ENCODE results near the gene PIGT.

PIGT gene

DNA sequence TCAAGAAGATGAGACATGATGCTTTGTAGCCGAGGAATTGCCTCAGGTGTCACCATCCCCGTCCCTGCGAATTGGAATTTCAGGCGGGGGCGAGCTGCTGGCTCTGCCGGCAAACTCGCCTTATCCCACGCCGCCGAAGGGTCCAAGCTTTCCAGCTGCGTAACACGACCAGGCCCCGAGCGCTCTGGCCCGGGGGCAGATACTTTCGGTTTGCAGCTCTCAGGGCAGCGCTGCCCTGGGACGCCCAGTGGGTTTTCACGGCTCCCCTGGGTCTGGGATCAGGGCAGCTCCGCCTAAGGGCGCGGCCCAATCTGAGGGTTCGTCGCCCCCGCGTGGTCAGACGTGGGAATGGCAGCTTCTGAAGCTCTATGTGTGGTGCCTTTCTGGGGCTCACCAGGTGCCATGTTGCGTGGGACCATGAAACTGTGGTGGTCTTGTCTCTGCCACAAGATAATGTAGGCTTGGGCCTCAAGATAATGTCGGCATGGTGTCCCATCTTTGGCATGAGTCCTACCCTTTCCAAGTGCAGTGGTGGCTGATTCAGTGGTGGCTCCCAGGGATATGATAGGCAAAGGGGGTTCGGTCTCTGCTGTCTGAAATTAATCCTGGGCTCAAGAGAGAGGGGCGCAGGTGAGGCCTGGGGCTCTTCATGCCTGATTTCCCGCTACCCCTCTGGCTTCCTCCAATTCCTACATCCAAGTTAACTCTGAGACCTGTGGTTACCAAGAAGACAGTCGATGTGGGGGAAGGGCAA is 21.0 kb downstream of the PIGT start (continued):
- TF ChIP-seq ZNF791 (tag by site-specific recombination; IDR thresholded peaks at IDR 0.05) = no peak
- TF ChIP-seq, protein P1, sequence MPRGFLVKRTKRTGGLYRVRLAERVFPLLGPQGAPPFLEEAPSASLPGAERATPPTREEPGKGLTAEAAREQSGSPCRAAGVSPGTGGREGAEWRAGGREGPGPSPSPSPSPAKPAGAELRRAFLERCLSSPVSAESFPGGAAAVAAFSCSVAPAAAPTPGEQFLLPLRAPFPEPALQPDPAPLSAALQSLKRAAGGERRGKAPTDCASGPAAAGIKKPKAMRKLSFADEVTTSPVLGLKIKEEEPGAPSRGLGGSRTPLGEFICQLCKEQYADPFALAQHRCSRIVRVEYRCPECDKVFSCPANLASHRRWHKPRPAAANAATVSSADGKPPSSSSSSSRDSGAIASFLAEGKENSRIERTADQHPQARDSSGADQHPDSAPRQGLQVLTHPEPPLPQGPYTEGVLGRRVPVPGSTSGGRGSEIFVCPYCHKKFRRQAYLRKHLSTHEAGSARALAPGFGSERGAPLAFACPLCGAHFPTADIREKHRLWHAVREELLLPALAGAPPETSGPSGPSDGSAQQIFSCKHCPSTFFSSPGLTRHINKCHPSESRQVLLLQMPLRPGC (tag by site-specific recombination; IDR thresholded peaks at IDR 0.05) = peak; percentile 28; the same call in 1 of the 2 replicates
- TF ChIP-seq, protein P2, sequence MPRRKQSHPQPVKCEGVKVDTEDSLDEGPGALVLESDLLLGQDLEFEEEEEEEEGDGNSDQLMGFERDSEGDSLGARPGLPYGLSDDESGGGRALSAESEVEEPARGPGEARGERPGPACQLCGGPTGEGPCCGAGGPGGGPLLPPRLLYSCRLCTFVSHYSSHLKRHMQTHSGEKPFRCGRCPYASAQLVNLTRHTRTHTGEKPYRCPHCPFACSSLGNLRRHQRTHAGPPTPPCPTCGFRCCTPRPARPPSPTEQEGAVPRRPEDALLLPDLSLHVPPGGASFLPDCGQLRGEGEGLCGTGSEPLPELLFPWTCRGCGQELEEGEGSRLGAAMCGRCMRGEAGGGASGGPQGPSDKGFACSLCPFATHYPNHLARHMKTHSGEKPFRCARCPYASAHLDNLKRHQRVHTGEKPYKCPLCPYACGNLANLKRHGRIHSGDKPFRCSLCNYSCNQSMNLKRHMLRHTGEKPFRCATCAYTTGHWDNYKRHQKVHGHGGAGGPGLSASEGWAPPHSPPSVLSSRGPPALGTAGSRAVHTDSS (tag by site-specific recombination; IDR thresholded peaks at IDR 0.05) = no peak
- no peak for TF ChIP-seq ZNF19 (tag by site-specific recombination; IDR thresholded peaks at IDR 0.05; ENCODE audit: low read depth)
- TF ChIP-seq ZNF324 (tag by site-specific recombination; IDR thresholded peaks at IDR 0.05) = 0 out of 2 replicates have a peak, but pooled peaks have one; percentile 34
- peak; percentile 38; the same call in 1 of the 2 replicates for TF ChIP-seq ZNF660 (tag by site-specific recombination; IDR thresholded peaks at IDR 0.05)
- TF ChIP-seq ZBTB7A (tag by site-specific recombination; IDR thresholded peaks at IDR 0.05; ENCODE audit: low read depth) = no peak
- TF ChIP-seq ZFP37 (tag by site-specific recombination; IDR thresholded peaks at IDR 0.05) = peak; percentile 74; the same call in 1 of the 2 replicates
- TF ChIP-seq, protein P3, sequence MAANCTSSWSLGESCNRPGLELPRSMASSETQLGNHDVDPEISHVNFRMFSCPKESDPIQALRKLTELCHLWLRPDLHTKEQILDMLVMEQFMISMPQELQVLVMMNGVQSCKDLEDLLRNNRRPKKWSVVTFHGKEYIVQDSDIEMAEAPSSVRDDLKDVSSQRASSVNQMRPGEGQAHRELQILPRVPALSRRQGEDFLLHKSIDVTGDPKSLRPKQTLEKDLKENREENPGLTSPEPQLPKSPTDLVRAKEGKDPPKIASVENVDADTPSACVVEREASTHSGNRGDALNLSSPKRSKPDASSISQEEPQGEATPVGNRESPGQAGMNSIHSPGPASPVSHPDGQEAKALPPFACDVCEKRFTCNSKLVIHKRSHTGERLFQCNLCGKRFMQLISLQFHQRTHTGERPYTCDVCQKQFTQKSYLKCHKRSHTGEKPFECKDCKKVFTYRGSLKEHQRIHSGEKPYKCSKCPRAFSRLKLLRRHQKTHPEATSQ (tag by site-specific recombination; IDR thresholded peaks at IDR 0.05) = no peak
- no peak for TF ChIP-seq SCRT1 (tag by site-specific recombination; IDR thresholded peaks at IDR 0.05; ENCODE audit: borderline replicate concordance)
- peak; percentile 78 for TF ChIP-seq EGR2 (tag by site-specific recombination; IDR thresholded peaks at IDR 0.05; ENCODE audit: low read depth)
- no peak for TF ChIP-seq FEZF1 (tag by site-specific recombination; IDR thresholded peaks at IDR 0.05)
- no peak for TF ChIP-seq ZNF701 (tag by site-specific recombination; IDR thresholded peaks at IDR 0.05)
- TF ChIP-seq WT1 (tag by site-specific recombination; IDR thresholded peaks at IDR 0.05) = 0 out of 2 replicates have a peak, but pooled peaks have one; percentile 16
- no peak for TF ChIP-seq ZNF202 (tag by site-specific recombination; IDR thresholded peaks at IDR 0.05; ENCODE audit: borderline replicate concordance)
- no peak for TF ChIP-seq YY2 (tag by site-specific recombination; IDR thresholded peaks at IDR 0.05)
- TF ChIP-seq, protein P4, sequence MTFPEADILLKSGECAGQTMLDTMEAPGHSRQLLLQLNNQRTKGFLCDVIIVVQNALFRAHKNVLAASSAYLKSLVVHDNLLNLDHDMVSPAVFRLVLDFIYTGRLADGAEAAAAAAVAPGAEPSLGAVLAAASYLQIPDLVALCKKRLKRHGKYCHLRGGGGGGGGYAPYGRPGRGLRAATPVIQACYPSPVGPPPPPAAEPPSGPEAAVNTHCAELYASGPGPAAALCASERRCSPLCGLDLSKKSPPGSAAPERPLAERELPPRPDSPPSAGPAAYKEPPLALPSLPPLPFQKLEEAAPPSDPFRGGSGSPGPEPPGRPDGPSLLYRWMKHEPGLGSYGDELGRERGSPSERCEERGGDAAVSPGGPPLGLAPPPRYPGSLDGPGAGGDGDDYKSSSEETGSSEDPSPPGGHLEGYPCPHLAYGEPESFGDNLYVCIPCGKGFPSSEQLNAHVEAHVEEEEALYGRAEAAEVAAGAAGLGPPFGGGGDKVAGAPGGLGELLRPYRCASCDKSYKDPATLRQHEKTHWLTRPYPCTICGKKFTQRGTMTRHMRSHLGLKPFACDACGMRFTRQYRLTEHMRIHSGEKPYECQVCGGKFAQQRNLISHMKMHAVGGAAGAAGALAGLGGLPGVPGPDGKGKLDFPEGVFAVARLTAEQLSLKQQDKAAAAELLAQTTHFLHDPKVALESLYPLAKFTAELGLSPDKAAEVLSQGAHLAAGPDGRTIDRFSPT (tag by site-specific recombination; IDR thresholded peaks at IDR 0.05) = peak; percentile 81
- TF ChIP-seq HOXD13 (CRISPR knock-in tag; IDR thresholded peaks at IDR 0.05; ENCODE audit: borderline replicate concordance) = no peak
- TF ChIP-seq, protein P5, sequence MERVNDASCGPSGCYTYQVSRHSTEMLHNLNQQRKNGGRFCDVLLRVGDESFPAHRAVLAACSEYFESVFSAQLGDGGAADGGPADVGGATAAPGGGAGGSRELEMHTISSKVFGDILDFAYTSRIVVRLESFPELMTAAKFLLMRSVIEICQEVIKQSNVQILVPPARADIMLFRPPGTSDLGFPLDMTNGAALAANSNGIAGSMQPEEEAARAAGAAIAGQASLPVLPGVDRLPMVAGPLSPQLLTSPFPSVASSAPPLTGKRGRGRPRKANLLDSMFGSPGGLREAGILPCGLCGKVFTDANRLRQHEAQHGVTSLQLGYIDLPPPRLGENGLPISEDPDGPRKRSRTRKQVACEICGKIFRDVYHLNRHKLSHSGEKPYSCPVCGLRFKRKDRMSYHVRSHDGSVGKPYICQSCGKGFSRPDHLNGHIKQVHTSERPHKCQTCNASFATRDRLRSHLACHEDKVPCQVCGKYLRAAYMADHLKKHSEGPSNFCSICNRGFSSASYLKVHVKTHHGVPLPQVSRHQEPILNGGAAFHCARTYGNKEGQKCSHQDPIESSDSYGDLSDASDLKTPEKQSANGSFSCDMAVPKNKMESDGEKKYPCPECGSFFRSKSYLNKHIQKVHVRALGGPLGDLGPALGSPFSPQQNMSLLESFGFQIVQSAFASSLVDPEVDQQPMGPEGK (tag by site-specific recombination; IDR thresholded peaks at IDR 0.05) = peak; percentile 79
- peak; percentile 66 for TF ChIP-seq ZBTB20 (tag by site-specific recombination; IDR thresholded peaks at IDR 0.05)
- no peak for TF ChIP-seq ZNF10 (tag by site-specific recombination; IDR thresholded peaks at IDR 0.05)
- TF ChIP-seq ZNF785 (tag by site-specific recombination; IDR thresholded peaks at IDR 0.05) = no peak
- TF ChIP-seq, protein P6, sequence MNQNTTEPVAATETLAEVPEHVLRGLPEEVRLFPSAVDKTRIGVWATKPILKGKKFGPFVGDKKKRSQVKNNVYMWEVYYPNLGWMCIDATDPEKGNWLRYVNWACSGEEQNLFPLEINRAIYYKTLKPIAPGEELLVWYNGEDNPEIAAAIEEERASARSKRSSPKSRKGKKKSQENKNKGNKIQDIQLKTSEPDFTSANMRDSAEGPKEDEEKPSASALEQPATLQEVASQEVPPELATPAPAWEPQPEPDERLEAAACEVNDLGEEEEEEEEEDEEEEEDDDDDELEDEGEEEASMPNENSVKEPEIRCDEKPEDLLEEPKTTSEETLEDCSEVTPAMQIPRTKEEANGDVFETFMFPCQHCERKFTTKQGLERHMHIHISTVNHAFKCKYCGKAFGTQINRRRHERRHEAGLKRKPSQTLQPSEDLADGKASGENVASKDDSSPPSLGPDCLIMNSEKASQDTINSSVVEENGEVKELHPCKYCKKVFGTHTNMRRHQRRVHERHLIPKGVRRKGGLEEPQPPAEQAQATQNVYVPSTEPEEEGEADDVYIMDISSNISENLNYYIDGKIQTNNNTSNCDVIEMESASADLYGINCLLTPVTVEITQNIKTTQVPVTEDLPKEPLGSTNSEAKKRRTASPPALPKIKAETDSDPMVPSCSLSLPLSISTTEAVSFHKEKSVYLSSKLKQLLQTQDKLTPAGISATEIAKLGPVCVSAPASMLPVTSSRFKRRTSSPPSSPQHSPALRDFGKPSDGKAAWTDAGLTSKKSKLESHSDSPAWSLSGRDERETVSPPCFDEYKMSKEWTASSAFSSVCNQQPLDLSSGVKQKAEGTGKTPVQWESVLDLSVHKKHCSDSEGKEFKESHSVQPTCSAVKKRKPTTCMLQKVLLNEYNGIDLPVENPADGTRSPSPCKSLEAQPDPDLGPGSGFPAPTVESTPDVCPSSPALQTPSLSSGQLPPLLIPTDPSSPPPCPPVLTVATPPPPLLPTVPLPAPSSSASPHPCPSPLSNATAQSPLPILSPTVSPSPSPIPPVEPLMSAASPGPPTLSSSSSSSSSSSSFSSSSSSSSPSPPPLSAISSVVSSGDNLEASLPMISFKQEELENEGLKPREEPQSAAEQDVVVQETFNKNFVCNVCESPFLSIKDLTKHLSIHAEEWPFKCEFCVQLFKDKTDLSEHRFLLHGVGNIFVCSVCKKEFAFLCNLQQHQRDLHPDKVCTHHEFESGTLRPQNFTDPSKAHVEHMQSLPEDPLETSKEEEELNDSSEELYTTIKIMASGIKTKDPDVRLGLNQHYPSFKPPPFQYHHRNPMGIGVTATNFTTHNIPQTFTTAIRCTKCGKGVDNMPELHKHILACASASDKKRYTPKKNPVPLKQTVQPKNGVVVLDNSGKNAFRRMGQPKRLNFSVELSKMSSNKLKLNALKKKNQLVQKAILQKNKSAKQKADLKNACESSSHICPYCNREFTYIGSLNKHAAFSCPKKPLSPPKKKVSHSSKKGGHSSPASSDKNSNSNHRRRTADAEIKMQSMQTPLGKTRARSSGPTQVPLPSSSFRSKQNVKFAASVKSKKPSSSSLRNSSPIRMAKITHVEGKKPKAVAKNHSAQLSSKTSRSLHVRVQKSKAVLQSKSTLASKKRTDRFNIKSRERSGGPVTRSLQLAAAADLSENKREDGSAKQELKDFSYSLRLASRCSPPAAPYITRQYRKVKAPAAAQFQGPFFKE (tag by site-specific recombination; IDR thresholded peaks at IDR 0.05; ENCODE audit: borderline replicate concordance) = no peak

Measured in HEK293 (cell line).